OCI-LY3 (cell line): ENCODE measurements around the gene S100A13.

Source experiments
- H2AFZ ChIP-seq: fragments of 200-600, 300-600 bp; shearing (Covaris generic); 2 replicates; pipeline ENCODE4 v1.6.0; 2014; ENCODE audit warnings: antibody characterized with exemption, low read depth, low read length
- H3K27ac ChIP-seq: fragments of 200-600, 300-600 bp; sonication (generic); 2 replicates; pipeline ENCODE4 v1.5.1; 2014; ENCODE audit warnings: mild to moderate bottlenecking, low read length, moderate library complexity, mixed read lengths
- H3K27me3 ChIP-seq: fragments of 200-600, 300-600 bp; sonication (generic); 2 replicates; pipeline ENCODE4 v1.6.1; 2014; ENCODE audit warnings: low read depth, low read length, mixed read lengths
- H3K36me3 ChIP-seq: fragments of 200-600, 300-600 bp; sonication (generic); replicated peaks from 2 replicates; pipeline ENCODE3; 2014; ENCODE audit warnings: low read depth, low read length, mixed read lengths
- H3K4me1 ChIP-seq: fragments of 300-600, 200-600 bp; sonication (generic); 2 replicates; pipeline ENCODE4 v1.6.1; 2014; ENCODE audit warnings: low read length, mixed read lengths
- H3K4me2 ChIP-seq: fragments of 200-600, 300-600 bp; sonication (generic); 2 replicates; pipeline ENCODE4 v1.6.1; 2014; ENCODE audit warnings: low read length, mixed read lengths
- H3K4me3 ChIP-seq: fragments of 300-600, 200-600 bp; sonication (generic); 2 replicates; pipeline ENCODE4 v1.5.1; 2014; ENCODE audit warnings: antibody characterized with exemption, mild to moderate bottlenecking, low read length, moderate library complexity
- H3K79me2 ChIP-seq: fragments of 300-600, 200-600 bp; shearing (Covaris generic); 2 replicates; pipeline ENCODE4 v1.6.1; 2014; ENCODE audit warnings: mild to moderate bottlenecking, low read length, mixed read lengths
- H3K9ac ChIP-seq: fragments of 300-600, 200-600 bp; shearing (Covaris generic); 2 replicates; pipeline ENCODE4 v1.6.0; 2014; ENCODE audit warnings: mild to moderate bottlenecking, low read length, moderate library complexity
- H3K9me3 ChIP-seq: fragments of 200-600, 300-600 bp; shearing (Covaris generic); 2 replicates; pipeline ENCODE4 v1.6.1; 2014; ENCODE audit warnings: low read length, mixed read lengths; ENCODE audit not compliant: insufficient read depth
- H4K20me1 ChIP-seq: fragments of 200-600, 300-600 bp; sonication (generic); 2 replicates; pipeline ENCODE4 v1.6.1; 2016; ENCODE audit warnings: low read length, mixed read lengths; ENCODE audit not compliant: insufficient read depth
- EZH2phosphoT487 ChIP-seq: fragments of 200-600 bp; shearing (Covaris generic); IDR thresholded peaks from 2 replicates; pipeline ENCODE4 v1.6.1; 2018; ENCODE audit warnings: antibody characterized with exemption, mixed run types, low read depth
- TF ChIP-seq, protein P1 (sequence below): fragments of 200-600, 300-600 bp; sonication (generic); IDR thresholded peaks from 2 replicates; pipeline ENCODE4 v1.5.1; 2014; ENCODE audit warnings: antibody characterized with exemption, low read length, low read depth

S100A13 gene

DNA sequence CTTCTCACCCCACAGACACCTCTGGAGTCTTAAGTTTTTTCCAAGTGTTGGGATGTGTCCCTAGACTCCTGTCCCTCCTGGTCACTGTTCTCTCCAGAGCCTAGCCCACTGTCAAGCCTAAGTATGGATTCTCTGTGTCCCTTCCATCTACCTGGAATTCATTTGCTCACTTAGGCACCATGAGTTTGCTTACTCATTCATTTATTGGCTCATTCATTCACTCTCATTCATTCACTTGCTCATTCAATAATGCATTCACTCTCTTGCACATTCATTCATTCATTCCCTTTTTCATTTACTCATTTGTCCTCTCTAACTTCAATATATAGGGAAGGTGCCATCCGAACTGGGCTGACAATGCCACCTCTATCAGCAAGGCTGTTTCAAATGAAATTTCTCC lies 15.9 kb downstream of the S100A13 start:
- TF ChIP-seq, protein P1, sequence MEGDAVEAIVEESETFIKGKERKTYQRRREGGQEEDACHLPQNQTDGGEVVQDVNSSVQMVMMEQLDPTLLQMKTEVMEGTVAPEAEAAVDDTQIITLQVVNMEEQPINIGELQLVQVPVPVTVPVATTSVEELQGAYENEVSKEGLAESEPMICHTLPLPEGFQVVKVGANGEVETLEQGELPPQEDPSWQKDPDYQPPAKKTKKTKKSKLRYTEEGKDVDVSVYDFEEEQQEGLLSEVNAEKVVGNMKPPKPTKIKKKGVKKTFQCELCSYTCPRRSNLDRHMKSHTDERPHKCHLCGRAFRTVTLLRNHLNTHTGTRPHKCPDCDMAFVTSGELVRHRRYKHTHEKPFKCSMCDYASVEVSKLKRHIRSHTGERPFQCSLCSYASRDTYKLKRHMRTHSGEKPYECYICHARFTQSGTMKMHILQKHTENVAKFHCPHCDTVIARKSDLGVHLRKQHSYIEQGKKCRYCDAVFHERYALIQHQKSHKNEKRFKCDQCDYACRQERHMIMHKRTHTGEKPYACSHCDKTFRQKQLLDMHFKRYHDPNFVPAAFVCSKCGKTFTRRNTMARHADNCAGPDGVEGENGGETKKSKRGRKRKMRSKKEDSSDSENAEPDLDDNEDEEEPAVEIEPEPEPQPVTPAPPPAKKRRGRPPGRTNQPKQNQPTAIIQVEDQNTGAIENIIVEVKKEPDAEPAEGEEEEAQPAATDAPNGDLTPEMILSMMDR, result no peak
- no peak for TF ChIP-seq EZH2phosphoT487
- Histone ChIP-seq H3K4me2 (no peak overlapping the region), H2AFZ (no peak overlapping the region), H3K36me3 (no peaks in the 10 kb centered on the region), H3K4me1 (peaks cover 26% of the 10 kb centered on the region), H3K4me3 (no peak overlapping the region), H4K20me1 (no peaks in the 10 kb centered on the region), H3K79me2 (no peaks in the 10 kb centered on the region), H3K27me3 (no peaks in the 10 kb centered on the region), H3K9ac (no peak overlapping the region), H3K27ac (no peak overlapping the region), H3K9me3 (no peaks in the 10 kb centered on the region)

DNA sequence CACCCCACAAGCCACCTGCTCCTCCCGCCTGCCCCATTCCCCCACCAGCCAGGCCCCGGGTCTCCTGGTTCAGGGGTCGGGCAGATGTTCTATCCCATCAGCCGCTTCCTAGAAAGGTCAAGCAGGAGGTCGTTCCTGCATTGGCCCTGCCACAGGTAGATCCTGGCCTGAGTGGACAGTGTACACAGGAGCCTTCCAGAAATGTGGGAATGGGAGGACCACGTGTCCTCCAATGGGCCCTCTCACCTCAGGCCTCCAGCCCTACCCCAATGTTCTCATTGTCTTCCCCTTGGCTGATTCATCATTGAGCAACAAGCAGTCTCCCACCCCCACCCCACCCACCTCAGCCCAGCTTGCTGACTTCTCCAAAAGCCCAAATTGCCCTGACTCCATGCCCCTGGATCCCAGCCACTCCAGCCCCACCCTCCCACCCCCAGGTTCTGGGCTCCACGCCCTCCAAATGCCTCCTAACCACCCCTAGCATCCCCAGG lies 16.4 kb downstream of the S100A13 start:
- H3K9ac ChIP-seq, result no peak overlapping the region
- H3K4me2 ChIP-seq, result no peak overlapping the region
- H3K4me1 ChIP-seq, result peaks cover 26% of the 10 kb centered on the region
- no peak overlapping the region for H3K27ac ChIP-seq
- no peaks in the 10 kb centered on the region for H3K9me3 ChIP-seq
- no peak overlapping the region for H3K4me3 ChIP-seq
- no peaks in the 10 kb centered on the region for H3K36me3 ChIP-seq
- no peaks in the 10 kb centered on the region for H4K20me1 ChIP-seq
- no peaks in the 10 kb centered on the region for H3K79me2 ChIP-seq
- TF ChIP-seq EZH2phosphoT487, result no peak
- TF ChIP-seq, protein P1, result no peak
- H2AFZ ChIP-seq, result no peak overlapping the region
- H3K27me3 ChIP-seq, result no peaks in the 10 kb centered on the region

DNA sequence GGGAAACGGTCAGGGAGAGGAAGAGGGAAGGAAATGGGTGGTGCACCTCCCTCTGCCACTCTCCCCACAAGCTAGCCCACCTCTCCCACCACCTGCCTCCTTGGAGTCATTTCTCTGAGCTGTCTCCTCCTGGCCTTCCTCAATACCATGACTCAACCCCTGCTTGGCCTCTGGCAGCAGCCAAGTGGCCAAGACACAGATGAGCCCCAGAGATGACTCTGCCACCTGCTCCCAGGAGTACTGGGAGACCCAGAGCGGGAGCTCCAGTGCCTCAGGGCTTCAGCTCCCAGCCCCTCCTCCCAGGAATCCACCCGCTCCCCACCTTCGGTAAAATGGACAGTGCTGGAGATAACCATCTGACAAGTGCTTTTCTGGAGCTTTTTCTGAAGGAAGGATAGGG lies 17.0 kb downstream of the S100A13 start:
- peaks cover 26% of the 10 kb centered on the region for H3K4me1 ChIP-seq
- H3K79me2 ChIP-seq, result no peaks in the 10 kb centered on the region
- H3K27me3 ChIP-seq, result no peaks in the 10 kb centered on the region
- H3K9ac ChIP-seq, result no peak overlapping the region
- no peaks in the 10 kb centered on the region for H3K9me3 ChIP-seq
- H3K36me3 ChIP-seq, result no peaks in the 10 kb centered on the region
- H3K4me2 ChIP-seq, result no peak overlapping the region
- no peak overlapping the region for H2AFZ ChIP-seq
- no peak for TF ChIP-seq EZH2phosphoT487
- TF ChIP-seq, protein P1, result no peak
- H3K27ac ChIP-seq, result no peak overlapping the region
- no peak overlapping the region for H3K4me3 ChIP-seq
- H4K20me1 ChIP-seq, result no peaks in the 10 kb centered on the region

- H2AFZ ChIP-seq, result no peak overlapping the region
- H3K4me2 ChIP-seq, result no peak overlapping the region
- no peak for TF ChIP-seq EZH2phosphoT487
- TF ChIP-seq, protein P1, result no peak
- H3K4me3 ChIP-seq, result no peak overlapping the region
- H3K36me3 ChIP-seq, result no peaks in the 10 kb centered on the region
- H3K9me3 ChIP-seq, result no peaks in the 10 kb centered on the region
- H4K20me1 ChIP-seq, result no peaks in the 10 kb centered on the region
- no peak overlapping the region for H3K9ac ChIP-seq
- H3K27me3 ChIP-seq, result no peaks in the 10 kb centered on the region
- no peak overlapping the region for H3K27ac ChIP-seq
- no peaks in the 10 kb centered on the region for H3K79me2 ChIP-seq
- peaks cover 29% of the 10 kb centered on the region for H3K4me1 ChIP-seq
These were observed 17.8 kb downstream of the S100A13 start for GRCh38 chr1:153609585-153609907.
